ENCODE measurements around the gene HDDC3. TPM values are rescaled to one million over a fixed set of nuclear protein-coding genes. Genes with fewer than 3 reads are reported as not detected.

Gene HDDC3
- total and polyA plus RNA-seq, 9 of the 15 experiments (the other 6 are each of a cell fraction or from before 2014, with no cell fraction given) = 14.9 to 55.8 (median 36.9) TPM

- TF ChIP-seq, protein P1, sequence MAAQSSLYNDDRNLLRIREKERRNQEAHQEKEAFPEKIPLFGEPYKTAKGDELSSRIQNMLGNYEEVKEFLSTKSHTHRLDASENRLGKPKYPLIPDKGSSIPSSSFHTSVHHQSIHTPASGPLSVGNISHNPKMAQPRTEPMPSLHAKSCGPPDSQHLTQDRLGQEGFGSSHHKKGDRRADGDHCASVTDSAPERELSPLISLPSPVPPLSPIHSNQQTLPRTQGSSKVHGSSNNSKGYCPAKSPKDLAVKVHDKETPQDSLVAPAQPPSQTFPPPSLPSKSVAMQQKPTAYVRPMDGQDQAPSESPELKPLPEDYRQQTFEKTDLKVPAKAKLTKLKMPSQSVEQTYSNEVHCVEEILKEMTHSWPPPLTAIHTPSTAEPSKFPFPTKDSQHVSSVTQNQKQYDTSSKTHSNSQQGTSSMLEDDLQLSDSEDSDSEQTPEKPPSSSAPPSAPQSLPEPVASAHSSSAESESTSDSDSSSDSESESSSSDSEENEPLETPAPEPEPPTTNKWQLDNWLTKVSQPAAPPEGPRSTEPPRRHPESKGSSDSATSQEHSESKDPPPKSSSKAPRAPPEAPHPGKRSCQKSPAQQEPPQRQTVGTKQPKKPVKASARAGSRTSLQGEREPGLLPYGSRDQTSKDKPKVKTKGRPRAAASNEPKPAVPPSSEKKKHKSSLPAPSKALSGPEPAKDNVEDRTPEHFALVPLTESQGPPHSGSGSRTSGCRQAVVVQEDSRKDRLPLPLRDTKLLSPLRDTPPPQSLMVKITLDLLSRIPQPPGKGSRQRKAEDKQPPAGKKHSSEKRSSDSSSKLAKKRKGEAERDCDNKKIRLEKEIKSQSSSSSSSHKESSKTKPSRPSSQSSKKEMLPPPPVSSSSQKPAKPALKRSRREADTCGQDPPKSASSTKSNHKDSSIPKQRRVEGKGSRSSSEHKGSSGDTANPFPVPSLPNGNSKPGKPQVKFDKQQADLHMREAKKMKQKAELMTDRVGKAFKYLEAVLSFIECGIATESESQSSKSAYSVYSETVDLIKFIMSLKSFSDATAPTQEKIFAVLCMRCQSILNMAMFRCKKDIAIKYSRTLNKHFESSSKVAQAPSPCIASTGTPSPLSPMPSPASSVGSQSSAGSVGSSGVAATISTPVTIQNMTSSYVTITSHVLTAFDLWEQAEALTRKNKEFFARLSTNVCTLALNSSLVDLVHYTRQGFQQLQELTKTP (IDR thresholded peaks at IDR 0.05; ENCODE audit: low read depth in 1 of 2, partially characterized antibody in 2 of 2) = peak in 1 of 2 experiments; percentile 59
- TF ChIP-seq RUNX1 (IDR thresholded peaks at IDR 0.05; ENCODE audit: low read depth) (no peak), GATA2 (CRISPR knock-in tag; IDR thresholded peaks at IDR 0.05) (no peak), CBFB (CRISPR knock-in tag; IDR thresholded peaks at IDR 0.05) (peak; percentile 90), CCNT2 (IDR thresholded peaks at IDR 0.05; ENCODE audit: borderline replicate concordance, extremely low read depth, insufficient read length, low read depth, low read length) (peak; percentile 76), MBD2 (IDR thresholded peaks at IDR 0.05; ENCODE audit: borderline replicate concordance, low read depth) (peak; percentile 73), ZNF696 (CRISPR knock-in tag; conservative IDR thresholded peaks at IDR 0.05) (no peak), MXI1 (IDR thresholded peaks at IDR 0.05; ENCODE audit: low read depth, low read length) (peak; percentile 58; the same call in 1 of the 2 replicates), NCOR1 (IDR thresholded peaks at IDR 0.05) (peak; percentile 39), SMARCA5 (IDR thresholded peaks at IDR 0.05) (peak; percentile 87), C11orf30 (IDR thresholded peaks at IDR 0.05; ENCODE audit: low read depth) (0 out of 2 replicates have a peak, but pooled peaks have one; percentile 8), MCM5 (IDR thresholded peaks at IDR 0.05; ENCODE audit: low read depth) (no peak), E2F3 (CRISPR knock-in tag; IDR thresholded peaks at IDR 0.05) (peak; percentile 93), CCAR2 (IDR thresholded peaks at IDR 0.05; ENCODE audit: low read depth, low read length) (no peak), FOXK1 (CRISPR knock-in tag; IDR thresholded peaks at IDR 0.05; ENCODE audit: borderline replicate concordance) (no peak), ZNF134 (CRISPR knock-in tag; conservative IDR thresholded peaks at IDR 0.05) (0 out of 2 replicates have a peak, but pooled peaks have one; percentile 14), NCOA1 (IDR thresholded peaks at IDR 0.05; ENCODE audit: low read depth) (no peak)
- TF ChIP-seq, protein P2, sequence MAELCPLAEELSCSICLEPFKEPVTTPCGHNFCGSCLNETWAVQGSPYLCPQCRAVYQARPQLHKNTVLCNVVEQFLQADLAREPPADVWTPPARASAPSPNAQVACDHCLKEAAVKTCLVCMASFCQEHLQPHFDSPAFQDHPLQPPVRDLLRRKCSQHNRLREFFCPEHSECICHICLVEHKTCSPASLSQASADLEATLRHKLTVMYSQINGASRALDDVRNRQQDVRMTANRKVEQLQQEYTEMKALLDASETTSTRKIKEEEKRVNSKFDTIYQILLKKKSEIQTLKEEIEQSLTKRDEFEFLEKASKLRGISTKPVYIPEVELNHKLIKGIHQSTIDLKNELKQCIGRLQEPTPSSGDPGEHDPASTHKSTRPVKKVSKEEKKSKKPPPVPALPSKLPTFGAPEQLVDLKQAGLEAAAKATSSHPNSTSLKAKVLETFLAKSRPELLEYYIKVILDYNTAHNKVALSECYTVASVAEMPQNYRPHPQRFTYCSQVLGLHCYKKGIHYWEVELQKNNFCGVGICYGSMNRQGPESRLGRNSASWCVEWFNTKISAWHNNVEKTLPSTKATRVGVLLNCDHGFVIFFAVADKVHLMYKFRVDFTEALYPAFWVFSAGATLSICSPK (IDR thresholded peaks at IDR 0.05; ENCODE audit: borderline replicate concordance) = no peak
- TF ChIP-seq, protein P3, sequence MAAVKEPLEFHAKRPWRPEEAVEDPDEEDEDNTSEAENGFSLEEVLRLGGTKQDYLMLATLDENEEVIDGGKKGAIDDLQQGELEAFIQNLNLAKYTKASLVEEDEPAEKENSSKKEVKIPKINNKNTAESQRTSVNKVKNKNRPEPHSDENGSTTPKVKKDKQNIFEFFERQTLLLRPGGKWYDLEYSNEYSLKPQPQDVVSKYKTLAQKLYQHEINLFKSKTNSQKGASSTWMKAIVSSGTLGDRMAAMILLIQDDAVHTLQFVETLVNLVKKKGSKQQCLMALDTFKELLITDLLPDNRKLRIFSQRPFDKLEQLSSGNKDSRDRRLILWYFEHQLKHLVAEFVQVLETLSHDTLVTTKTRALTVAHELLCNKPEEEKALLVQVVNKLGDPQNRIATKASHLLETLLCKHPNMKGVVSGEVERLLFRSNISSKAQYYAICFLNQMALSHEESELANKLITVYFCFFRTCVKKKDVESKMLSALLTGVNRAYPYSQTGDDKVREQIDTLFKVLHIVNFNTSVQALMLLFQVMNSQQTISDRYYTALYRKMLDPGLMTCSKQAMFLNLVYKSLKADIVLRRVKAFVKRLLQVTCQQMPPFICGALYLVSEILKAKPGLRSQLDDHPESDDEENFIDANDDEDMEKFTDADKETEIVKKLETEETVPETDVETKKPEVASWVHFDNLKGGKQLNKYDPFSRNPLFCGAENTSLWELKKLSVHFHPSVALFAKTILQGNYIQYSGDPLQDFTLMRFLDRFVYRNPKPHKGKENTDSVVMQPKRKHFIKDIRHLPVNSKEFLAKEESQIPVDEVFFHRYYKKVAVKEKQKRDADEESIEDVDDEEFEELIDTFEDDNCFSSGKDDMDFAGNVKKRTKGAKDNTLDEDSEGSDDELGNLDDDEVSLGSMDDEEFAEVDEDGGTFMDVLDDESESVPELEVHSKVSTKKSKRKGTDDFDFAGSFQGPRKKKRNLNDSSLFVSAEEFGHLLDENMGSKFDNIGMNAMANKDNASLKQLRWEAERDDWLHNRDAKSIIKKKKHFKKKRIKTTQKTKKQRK (IDR thresholded peaks at IDR 0.05; ENCODE audit: borderline replicate concordance, low read depth, low read length) = no peak
Observed at GRCh38 chr15:90954712-90955623, 22.6 kb upstream of the HDDC3 start, which contains the start of gene RCCD1 (continued).
